SK-N-SH treated with all-trans-retinoic acid at 6 μM for 48 hours (cell line): Measurements from ENCODE around the gene SLC4A11.

Source experiments
- CREB5 ChIP-seq: fragments of 250-450 bp; sonication (Bioruptor Pico); IDR thresholded peaks from 2 replicates; pipeline ENCODE4 v1.5.1; 2020; ENCODE audit warnings: low read depth, mild to moderate bottlenecking, moderate library complexity
- ISL1 ChIP-seq: fragments of 250-450 bp; sonication (Bioruptor Pico); IDR thresholded peaks from 2 replicates; pipeline ENCODE4 v2.1.2; 2022; ENCODE audit warnings: mild to moderate bottlenecking, moderate library complexity
- PATZ1 ChIP-seq: fragments of 250-450 bp; sonication (Bioruptor Pico); IDR thresholded peaks from 2 replicates; pipeline ENCODE4 v1.8.0; 2020; ENCODE audit warnings: mild to moderate bottlenecking, moderate library complexity, borderline replicate concordance
- RARB ChIP-seq: fragments of 250-450 bp; sonication (Bioruptor Pico); IDR thresholded peaks from 2 replicates; pipeline ENCODE4 v1.8.0; 2021; ENCODE audit warnings: mild to moderate bottlenecking, moderate library complexity
- ZFP3 ChIP-seq: fragments of 250-450 bp; sonication (Bioruptor Pico); IDR thresholded peaks from 2 replicates; pipeline ENCODE4 v1.5.0; 2020; ENCODE audit warnings: mild to moderate bottlenecking, moderate library complexity

GRCh38 chr20:3193806-3194616 lies 45.0 kb downstream of the SLC4A11 start:
- TF ChIP-seq ISL1 = no peak
- no peak for TF ChIP-seq RARB
- no peak for TF ChIP-seq ZFP3 (CRISPR knock-in tag)
- TF ChIP-seq CREB5 (CRISPR knock-in tag) = no peak
- TF ChIP-seq PATZ1 = no peak
